MM.1S (cell line): Measurements from ENCODE around the gene ACO2.

ENCODE experiments used
- CTCF ChIP-seq: fragments of 300-600 bp; sonication (generic); IDR thresholded peaks from 2 replicates; pipeline ENCODE4 v1.5.1; 2016; ENCODE audit warnings: antibody characterized with exemption, low read length, mixed read lengths
- EZH2 ChIP-seq: fragments of 300-600 bp; sonication (generic); optimal IDR thresholded peaks from 2 replicates; pipeline ENCODE3; 2017; ENCODE audit warnings: low read depth, mild to moderate bottlenecking, antibody characterized with exemption, low read length, mixed read lengths
- EZH2phosphoT487 ChIP-seq: fragments of 300-600 bp; sonication (generic); IDR thresholded peaks from 2 replicates; pipeline ENCODE4 v1.6.1; 2018; ENCODE audit warnings: antibody characterized with exemption, low read length

- TF ChIP-seq EZH2 (no peak), CTCF (no peak), EZH2phosphoT487 (no peak)
Measured at GRCh38 chr22:41507330-41508063, 38.6 kb downstream of the ACO2 start.
